ENCODE data around the gene XNDC1N. TPM values are rescaled to one million over a fixed set of nuclear protein-coding genes. Genes with fewer than 3 reads are reported as not detected.

XNDC1N gene
- total RNA-seq, 1 donor from 2014 or later = 7.1 TPM

- no peaks in the 10 kb centered on the region for H3K27me3 ChIP-seq (ENCODE audit: control insufficient read depth, insufficient read depth, low read length)
- TF ChIP-seq, protein P1, sequence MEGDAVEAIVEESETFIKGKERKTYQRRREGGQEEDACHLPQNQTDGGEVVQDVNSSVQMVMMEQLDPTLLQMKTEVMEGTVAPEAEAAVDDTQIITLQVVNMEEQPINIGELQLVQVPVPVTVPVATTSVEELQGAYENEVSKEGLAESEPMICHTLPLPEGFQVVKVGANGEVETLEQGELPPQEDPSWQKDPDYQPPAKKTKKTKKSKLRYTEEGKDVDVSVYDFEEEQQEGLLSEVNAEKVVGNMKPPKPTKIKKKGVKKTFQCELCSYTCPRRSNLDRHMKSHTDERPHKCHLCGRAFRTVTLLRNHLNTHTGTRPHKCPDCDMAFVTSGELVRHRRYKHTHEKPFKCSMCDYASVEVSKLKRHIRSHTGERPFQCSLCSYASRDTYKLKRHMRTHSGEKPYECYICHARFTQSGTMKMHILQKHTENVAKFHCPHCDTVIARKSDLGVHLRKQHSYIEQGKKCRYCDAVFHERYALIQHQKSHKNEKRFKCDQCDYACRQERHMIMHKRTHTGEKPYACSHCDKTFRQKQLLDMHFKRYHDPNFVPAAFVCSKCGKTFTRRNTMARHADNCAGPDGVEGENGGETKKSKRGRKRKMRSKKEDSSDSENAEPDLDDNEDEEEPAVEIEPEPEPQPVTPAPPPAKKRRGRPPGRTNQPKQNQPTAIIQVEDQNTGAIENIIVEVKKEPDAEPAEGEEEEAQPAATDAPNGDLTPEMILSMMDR (IDR thresholded peaks at IDR 0.05; ENCODE audit: insufficient read depth, low read length, poor library complexity, severe bottlenecking) = no peak
- peak; percentile 47 for DNase-seq (ENCODE audit: low read depth)
- peaks cover 1% of the 10 kb centered on the region for H3K36me3 ChIP-seq (ENCODE audit: control insufficient read depth, insufficient read depth, low read length)
- H3K4me3 ChIP-seq (ENCODE audit: low read depth, low read length) = no peak overlapping the region
Measured at GRCh38 chr11:71964641-71965040, 36.2 kb upstream of the XNDC1N start.

DNA sequence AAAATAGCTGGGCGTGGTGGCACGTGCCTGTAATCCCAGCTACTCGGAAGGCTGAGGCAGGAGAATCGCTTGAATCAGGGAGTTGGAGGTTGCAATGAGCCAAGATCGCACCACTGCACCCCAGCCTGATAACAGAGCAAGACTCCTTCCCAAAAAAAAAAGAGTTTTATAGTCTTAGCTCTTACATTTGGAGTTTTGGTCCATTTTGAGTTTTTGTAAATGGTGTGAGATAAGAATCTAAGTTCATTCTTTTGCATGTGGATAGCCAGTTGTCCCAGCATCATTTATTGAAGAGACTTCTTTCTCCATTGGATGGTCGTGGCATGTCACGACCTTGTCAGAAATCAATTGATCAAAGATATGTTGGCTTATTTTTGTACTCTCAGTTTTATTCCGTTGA is 35.1 kb upstream of the XNDC1N start:
- H3K36me3 ChIP-seq (ENCODE audit: control insufficient read depth, insufficient read depth, low read length) = peaks cover 1% of the 10 kb centered on the region
- no peak for DNase-seq (ENCODE audit: low read depth)
- no peak overlapping the region for H3K4me3 ChIP-seq (ENCODE audit: low read depth, low read length)
- H3K27me3 ChIP-seq (ENCODE audit: control insufficient read depth, insufficient read depth, low read length) = no peaks in the 10 kb centered on the region
- TF ChIP-seq, protein P1 (IDR thresholded peaks at IDR 0.05; ENCODE audit: insufficient read depth, low read length, poor library complexity, severe bottlenecking) = no peak

- TF ChIP-seq, protein P1 (IDR thresholded peaks at IDR 0.05; ENCODE audit: insufficient read depth, low read length, poor library complexity, severe bottlenecking) = no peak
- peak; percentile 63 for DNase-seq (ENCODE audit: low read depth)
- no peaks in the 10 kb centered on the region for H3K27me3 ChIP-seq (ENCODE audit: control insufficient read depth, insufficient read depth, low read length)
- peaks cover 1% of the 10 kb centered on the region for H3K36me3 ChIP-seq (ENCODE audit: control insufficient read depth, insufficient read depth, low read length)
- no peak overlapping the region for H3K4me3 ChIP-seq (ENCODE audit: low read depth, low read length)
Measured at GRCh38 chr11:71962428-71963038, 34.1 kb upstream of the XNDC1N start.

DNA sequence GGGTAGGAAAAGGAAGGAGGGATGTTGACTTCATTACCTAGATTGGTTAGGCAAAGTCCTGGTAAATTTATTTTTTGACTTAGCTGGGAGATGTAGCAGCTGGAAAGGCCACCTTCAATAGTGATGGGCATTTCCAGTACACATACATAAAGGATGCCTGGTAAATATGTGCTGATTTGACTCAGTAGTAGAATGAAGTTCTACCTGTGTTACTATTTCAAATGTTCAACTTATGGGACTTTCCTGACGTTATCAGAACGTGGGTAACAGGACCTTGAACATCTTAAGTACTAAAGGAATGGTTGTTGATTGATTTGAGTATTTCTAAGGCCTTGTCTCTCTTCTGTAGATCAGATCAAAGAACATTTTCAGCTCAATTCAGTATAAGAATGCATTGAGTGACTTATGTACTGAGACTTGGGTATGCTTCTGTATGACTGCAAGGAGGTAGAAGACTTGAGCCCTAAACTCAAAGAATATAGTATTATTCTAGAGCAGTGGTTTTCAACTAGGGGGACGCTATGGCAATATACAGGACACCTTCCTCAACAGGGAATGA is 27.6 kb upstream of the XNDC1N start:
- no peak for DNase-seq (ENCODE audit: low read depth)
- TF ChIP-seq, protein P1 (IDR thresholded peaks at IDR 0.05; ENCODE audit: insufficient read depth, low read length, poor library complexity, severe bottlenecking) = no peak

GRCh38 chr11:71951741-71952310 is 23.4 kb upstream of the XNDC1N start:
- H3K4me3 ChIP-seq (ENCODE audit: low read depth, low read length) = no peak overlapping the region
- no peaks in the 10 kb centered on the region for H3K27me3 ChIP-seq (ENCODE audit: control insufficient read depth, insufficient read depth, low read length)
- no peak for DNase-seq (ENCODE audit: low read depth)
- no peaks in the 10 kb centered on the region for H3K36me3 ChIP-seq (ENCODE audit: control insufficient read depth, insufficient read depth, low read length)
- TF ChIP-seq, protein P1 (IDR thresholded peaks at IDR 0.05; ENCODE audit: insufficient read depth, low read length, poor library complexity, severe bottlenecking) = no peak

More for the DNA sequence above, 27.6 kb upstream of the XNDC1N start:
- Histone ChIP-seq H3K36me3 (ENCODE audit: control insufficient read depth, insufficient read depth, low read length) (no peaks in the 10 kb centered on the region), H3K27me3 (ENCODE audit: control insufficient read depth, insufficient read depth, low read length) (no peaks in the 10 kb centered on the region), H3K4me3 (ENCODE audit: low read depth, low read length) (no peak overlapping the region)
